ENCODE results near the gene ZNF74.
A peak's percentile ranks its signal among the peaks of the same experiment; 100 is the strongest.

ZNF74 gene

DNA sequence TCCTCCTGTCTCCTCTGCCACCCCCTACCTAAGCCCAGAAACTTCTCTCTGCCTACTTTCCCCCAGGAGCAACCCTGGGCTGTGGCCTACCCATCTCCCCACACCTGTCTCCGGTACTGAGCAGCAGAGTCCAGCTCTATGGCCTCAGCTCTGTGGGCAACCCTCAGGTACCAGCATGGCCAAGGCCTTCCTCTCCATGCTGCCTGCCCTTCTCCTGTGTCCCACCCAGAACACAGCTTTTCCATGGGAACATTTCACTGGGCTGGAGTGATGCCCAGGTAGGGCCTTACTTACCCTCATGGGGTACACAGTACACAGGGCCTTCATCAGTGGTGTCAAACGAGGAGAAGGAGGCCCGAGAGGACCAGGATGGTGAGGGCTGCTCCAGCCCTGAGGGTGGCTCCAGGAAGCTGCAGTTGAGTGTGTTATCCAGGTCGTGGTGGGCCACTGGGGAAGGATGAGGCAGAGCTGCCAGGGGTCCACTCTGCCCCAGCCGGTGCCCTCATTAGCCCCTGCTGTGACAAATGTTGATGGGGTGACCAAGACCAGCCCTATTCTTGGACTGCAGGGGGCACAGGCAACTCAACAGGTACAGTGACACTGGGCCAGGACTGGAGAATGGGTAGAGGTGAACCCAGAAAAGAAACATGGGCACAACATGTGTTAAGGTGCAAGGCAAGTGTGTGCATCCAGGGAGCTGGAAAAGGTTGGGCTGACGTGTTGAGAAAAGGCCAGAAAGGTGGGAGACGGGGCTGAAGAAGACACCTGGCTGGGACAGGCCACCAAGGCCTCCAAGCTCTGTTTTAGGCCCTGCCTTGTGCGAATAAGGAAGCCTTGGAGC is 33.4 kb downstream of the ZNF74 start:
- H3K36me3 Mint-ChIP-seq (ENCODE audit: low read depth) = no peaks in the 10 kb centered on the region
- H3K4me3 Mint-ChIP-seq = no peak overlapping the region
- peaks cover 44% of the 10 kb centered on the region for H3K27me3 Mint-ChIP-seq

DNA sequence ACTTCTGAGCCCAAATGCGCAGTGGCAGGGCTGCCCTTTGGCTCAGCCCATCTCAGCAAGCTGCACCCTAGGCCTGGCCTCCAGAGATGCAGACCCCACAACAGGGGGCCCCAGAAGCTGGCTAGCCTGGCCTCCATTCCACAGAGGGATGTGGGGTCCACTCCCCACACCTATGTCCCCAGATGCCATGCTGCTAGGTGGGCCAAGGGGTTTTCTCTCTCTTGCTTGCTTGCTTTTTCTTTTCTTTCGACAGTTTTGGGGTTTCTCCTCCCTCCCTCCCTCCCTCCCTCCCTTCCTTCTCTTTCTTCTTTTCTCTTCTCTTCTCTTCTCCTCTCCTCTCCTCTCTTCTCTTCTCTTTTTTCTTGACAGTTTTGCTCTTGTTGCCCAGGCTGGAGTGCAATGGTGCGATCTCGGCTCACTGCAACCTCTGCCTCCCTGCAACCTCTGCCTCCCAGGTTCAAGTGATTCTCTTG is 34.0 kb downstream of the ZNF74 start:
- Mint-ChIP-seq H3K27me3 (peaks cover 50% of the 10 kb centered on the region), H3K4me3 (no peak overlapping the region), H3K36me3 (ENCODE audit: low read depth) (no peaks in the 10 kb centered on the region), H3K4me1 (ENCODE audit: low read depth) (peaks cover 23% of the 10 kb centered on the region), H3K27ac (no peak overlapping the region), H3K9me3 (no peaks in the 10 kb centered on the region)

More for the DNA sequence above, 33.4 kb downstream of the ZNF74 start:
- peaks cover 23% of the 10 kb centered on the region for H3K4me1 Mint-ChIP-seq (ENCODE audit: low read depth)
- H3K27ac Mint-ChIP-seq = no peak overlapping the region
- no peaks in the 10 kb centered on the region for H3K9me3 Mint-ChIP-seq

DNA sequence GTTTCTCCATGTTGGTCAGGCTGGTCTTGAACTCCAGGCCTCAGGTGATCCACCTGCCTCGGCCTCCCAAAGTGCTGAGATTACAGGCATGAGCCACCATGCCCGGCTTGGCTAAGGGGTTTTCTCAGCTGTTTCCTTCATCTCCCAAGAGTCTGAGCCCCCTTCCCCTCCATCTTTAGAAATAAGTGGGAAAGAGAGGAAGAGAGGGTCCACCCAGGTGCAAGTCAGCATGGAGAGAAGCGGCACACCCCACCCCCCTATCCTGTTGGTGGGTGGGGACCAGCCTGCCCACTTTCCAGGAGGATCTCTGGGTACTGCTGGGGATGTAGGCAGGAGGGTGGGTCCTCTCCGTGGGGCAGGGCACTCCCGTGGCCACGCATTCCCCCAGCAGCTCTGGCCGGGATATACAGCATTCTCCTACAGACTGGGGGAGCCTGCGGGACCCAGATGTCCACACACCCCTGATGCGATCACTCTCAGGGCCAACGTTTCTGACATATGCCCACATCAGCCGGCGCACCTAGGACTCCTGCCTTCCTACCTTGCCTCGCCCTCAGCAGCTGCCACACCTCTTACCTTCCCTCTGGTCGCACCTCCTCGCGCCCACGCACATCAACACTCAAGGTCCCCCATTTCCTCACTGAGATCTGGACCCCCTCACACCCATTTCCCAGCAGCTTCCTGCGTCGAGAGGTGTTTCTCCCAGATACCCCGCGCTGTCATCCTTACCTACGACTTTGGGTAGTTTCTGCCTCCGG is 34.7 kb downstream of the ZNF74 start:
- Mint-ChIP-seq H3K4me3 (peak overlapping the region; percentile 73), H3K36me3 (ENCODE audit: low read depth) (no peaks in the 10 kb centered on the region), H3K27ac (no peak overlapping the region), H3K9me3 (no peaks in the 10 kb centered on the region), H3K27me3 (peaks cover 50% of the 10 kb centered on the region), H3K4me1 (ENCODE audit: low read depth) (peaks cover 23% of the 10 kb centered on the region)

DNA sequence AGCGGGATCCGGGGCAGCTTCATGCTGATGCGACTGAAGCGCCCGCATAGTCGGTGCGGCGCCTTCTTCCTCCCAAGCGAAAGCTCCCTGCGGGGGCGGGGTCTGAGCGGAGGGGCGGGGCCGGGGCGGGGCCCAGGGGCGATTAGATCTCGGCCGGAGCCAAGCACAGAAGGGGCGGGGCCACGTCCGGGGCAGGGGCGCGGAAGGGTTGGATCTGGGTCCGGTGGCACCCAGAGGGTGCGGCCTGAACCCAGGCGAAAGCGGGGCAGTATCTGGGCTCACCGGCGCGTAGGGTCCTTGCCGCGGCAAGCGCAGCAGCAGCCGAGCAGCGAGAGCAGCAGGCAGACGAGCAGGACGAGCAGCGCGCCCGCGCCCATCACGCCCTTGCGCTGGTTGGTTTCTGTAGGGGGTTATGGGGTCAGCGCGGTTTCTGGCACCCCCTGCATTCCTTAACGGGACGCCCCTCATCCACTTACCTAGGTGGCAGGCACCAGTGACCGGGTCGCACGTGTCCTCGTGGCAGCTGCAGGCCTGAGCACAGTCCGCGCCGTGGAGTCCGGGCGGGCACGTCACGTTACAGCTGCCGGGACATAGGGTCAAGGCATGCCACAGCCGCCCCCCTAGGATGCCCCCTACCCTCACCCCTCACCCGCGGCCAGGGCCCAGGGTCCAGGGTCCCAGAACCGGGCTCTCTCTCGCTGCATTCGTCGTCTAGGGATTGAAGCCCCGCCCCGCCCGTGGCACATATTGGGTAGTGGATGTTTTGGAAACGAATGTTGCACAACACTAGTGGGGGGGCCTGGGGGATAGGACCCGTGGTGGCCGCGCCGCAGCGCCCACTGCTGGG is 35.5 kb downstream of the ZNF74 start:
- Mint-ChIP-seq H3K27me3 (peaks cover 51% of the 10 kb centered on the region), H3K27ac (no peak overlapping the region), H3K4me3 (peak overlapping the region; percentile 73), H3K36me3 (ENCODE audit: low read depth) (no peaks in the 10 kb centered on the region), H3K9me3 (no peaks in the 10 kb centered on the region), H3K4me1 (ENCODE audit: low read depth) (peaks cover 23% of the 10 kb centered on the region)

DNA sequence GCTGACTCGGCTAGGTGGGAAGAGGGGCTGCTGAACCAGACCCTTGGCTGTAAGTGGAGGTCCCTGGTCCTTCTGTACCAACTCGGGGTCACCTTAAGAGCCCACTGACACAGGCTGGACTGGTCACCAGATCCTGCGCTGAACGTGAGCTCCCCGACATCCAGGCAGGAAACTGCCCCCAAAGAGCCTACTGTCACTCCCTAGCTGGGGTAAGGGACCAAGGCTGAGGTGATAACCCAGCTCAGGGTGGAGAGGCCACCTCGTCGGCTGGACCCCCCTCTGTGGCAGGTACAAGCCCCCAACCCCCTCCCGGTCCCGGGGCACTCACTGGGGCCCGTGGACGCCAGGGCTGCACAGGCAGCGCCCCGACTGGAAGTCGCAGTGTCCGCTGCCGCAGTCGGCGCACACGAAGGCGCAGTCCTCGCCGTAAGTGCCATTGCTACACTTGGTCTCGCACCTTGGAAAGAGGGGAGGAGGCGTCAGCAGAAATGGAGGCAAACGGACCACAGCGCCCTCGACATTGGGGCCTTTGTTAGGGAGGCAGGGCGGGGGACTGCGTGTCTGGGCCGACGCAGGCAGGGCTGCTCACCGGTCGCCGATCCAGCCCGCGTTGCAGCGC is 36.3 kb downstream of the ZNF74 start:
- Mint-ChIP-seq H3K4me3 (peak overlapping the region; percentile 51), H3K27me3 (peaks cover 58% of the 10 kb centered on the region), H3K4me1 (ENCODE audit: low read depth) (peaks cover 23% of the 10 kb centered on the region), H3K9me3 (no peaks in the 10 kb centered on the region), H3K27ac (no peak overlapping the region), H3K36me3 (ENCODE audit: low read depth) (no peaks in the 10 kb centered on the region)

DNA sequence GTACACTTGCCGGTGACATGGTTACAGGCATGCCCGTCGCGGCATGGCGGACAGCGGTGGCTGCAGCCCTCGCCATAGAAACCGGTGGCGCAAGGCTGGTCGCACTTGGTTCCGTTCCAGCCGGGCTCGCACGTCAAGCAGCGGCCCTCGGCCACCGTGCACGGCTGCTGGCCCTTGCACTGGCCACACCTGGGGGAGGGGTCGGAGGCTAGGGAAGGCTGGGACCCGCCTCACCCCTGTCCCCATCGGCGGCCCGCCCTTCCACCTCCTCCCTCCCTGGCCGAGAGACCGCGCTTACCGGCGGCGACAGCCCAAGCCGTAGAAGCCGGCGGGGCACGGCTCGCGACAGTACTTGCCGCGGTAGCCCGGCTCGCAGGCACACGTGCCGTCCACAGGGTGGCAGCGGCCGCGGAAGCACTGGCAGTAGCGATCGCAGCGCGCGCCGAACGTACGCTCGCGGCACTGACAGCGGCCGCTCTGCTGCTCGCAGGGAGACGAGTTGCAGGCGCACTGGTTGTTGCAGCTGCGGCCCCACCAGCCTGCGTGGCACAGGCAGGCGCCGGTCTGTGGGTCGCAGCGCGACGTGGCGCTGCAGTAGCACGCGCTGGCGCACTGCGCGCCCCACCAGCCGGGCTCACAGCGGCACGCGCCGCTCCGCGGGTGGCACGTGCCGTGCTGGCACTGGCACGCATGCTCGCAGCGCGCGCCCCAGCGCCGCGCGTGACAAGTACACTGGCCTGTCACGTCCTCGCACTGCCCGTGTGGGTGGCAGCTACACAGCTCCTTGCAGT is 37.0 kb downstream of the ZNF74 start:
- H3K27me3 Mint-ChIP-seq = peaks cover 65% of the 10 kb centered on the region
- no peak overlapping the region for H3K27ac Mint-ChIP-seq
- no peaks in the 10 kb centered on the region for H3K36me3 Mint-ChIP-seq (ENCODE audit: low read depth)
- no peaks in the 10 kb centered on the region for H3K9me3 Mint-ChIP-seq
- H3K4me3 Mint-ChIP-seq = peak overlapping the region; percentile 51
- peaks cover 23% of the 10 kb centered on the region for H3K4me1 Mint-ChIP-seq (ENCODE audit: low read depth)

DNA sequence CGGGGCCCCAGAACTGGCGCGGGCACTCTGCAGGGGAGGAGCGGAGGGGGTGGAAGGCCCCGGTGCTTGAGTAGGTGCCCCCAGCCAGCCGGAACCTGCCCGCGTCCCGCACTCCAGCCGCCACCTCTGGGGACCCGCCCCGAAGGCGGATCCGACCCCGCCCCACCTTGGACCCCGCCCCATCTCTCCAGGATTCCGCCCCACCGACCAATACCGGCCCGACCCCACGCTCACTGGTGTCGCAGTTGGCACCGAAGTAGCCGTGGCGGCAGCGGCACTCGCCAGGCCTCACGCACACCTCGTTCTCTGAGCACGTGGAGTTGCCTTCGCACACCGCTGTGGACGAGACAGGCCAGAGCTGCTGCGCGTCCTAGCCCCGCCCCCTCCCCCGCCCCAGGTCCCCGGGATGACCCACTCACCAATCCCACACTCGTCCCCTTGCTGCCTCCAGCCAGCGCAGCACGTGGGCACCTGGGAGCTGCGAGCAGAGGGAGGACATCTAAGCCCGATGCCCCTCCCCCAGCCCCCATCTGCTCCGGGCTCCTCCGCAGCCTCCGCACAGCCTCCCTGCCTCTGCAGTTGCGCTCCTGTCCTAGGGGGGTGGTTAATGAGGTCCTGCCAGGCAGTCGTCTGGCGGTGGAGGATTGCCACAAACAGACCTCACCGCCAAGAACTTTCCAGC is 37.7 kb downstream of the ZNF74 start:
- peaks cover 24% of the 10 kb centered on the region for H3K4me1 Mint-ChIP-seq (ENCODE audit: low read depth)
- H3K4me3 Mint-ChIP-seq = peak overlapping the region; percentile 43
- H3K36me3 Mint-ChIP-seq (ENCODE audit: low read depth) = no peaks in the 10 kb centered on the region
- no peaks in the 10 kb centered on the region for H3K9me3 Mint-ChIP-seq
- H3K27ac Mint-ChIP-seq = no peak overlapping the region
- peaks cover 64% of the 10 kb centered on the region for H3K27me3 Mint-ChIP-seq

DNA sequence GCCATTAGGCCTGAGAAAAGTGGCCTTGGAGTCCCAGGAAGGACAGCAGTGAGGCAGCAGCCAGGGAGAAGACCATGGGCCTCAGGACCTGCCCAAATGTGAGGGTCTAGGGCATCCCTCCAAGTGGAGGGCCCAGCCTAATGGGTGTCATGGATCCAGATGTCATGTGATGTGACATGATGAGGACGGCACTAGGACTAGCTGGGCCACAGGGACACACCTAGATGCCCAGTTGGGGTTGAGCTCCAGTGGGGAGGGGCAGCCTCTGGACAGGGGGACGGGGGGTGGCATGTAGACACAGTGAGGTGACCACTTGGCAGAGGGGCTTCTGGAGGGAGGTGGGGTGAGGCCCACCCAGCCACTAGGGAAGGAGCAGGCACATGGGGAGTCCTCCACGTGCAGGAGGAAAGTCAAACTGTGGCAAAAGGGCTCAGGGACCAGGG is 38.3 kb downstream of the ZNF74 start:
- Mint-ChIP-seq H3K27me3 (peaks cover 65% of the 10 kb centered on the region), H3K9me3 (no peaks in the 10 kb centered on the region), H3K36me3 (ENCODE audit: low read depth) (no peaks in the 10 kb centered on the region), H3K4me1 (ENCODE audit: low read depth) (peaks cover 30% of the 10 kb centered on the region), H3K4me3 (no peak overlapping the region), H3K27ac (no peak overlapping the region)

DNA sequence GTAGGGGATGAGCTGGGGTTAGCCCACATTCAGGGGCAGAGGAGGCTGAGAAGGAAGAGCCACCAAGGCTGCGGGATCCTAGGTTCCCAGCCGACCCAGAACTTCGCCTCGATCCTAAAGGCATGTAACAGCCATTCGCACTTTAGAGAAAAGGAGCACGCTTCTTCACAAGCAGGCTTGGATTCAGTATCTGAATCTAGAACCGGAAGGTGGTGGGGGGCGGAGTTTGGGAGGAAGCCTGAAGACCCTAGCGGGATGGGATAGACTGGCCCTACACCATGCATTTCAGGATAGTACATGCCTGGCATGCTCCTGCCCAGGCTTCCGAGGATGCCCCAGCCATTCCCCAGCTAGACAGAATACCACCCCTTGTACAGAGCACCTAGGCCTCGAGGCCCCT is 39.2 kb downstream of the ZNF74 start:
- H3K9me3 Mint-ChIP-seq = no peaks in the 10 kb centered on the region
- no peak overlapping the region for H3K27ac Mint-ChIP-seq
- peaks cover 63% of the 10 kb centered on the region for H3K27me3 Mint-ChIP-seq
- H3K4me3 Mint-ChIP-seq = no peak overlapping the region
- no peaks in the 10 kb centered on the region for H3K36me3 Mint-ChIP-seq (ENCODE audit: low read depth)
- peaks cover 30% of the 10 kb centered on the region for H3K4me1 Mint-ChIP-seq (ENCODE audit: low read depth)

DNA sequence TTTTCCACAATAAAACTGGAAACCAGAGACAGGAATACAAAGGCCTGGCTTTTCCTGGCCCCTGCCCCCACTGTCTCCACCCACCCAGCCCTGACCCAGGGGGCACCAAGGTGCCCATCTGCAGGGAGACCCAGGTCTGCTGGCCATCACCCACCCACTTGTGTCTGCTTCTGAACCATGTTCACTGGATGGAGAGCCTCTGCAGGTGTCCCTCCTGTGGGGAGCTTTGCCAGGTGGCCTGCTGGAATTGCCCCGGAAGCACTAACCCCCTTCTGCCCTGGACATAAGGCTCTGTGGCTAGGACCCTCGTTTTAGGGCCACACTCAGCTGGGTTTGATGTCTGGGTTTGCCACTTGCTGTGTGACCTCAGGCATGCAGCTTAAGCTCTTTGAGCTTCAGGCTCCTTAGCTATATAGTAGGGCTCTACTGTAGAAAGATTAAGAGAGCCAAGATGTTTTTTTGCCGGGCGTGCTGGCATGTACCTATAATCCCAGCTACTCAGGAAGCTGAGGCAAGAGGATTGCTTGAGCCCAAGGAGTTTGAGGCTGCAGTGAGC is 39.8 kb downstream of the ZNF74 start:
- Mint-ChIP-seq H3K9me3 (no peaks in the 10 kb centered on the region), H3K27ac (no peak overlapping the region), H3K27me3 (peaks cover 68% of the 10 kb centered on the region), H3K4me3 (no peak overlapping the region), H3K36me3 (ENCODE audit: low read depth) (no peaks in the 10 kb centered on the region), H3K4me1 (ENCODE audit: low read depth) (peaks cover 29% of the 10 kb centered on the region)

DNA sequence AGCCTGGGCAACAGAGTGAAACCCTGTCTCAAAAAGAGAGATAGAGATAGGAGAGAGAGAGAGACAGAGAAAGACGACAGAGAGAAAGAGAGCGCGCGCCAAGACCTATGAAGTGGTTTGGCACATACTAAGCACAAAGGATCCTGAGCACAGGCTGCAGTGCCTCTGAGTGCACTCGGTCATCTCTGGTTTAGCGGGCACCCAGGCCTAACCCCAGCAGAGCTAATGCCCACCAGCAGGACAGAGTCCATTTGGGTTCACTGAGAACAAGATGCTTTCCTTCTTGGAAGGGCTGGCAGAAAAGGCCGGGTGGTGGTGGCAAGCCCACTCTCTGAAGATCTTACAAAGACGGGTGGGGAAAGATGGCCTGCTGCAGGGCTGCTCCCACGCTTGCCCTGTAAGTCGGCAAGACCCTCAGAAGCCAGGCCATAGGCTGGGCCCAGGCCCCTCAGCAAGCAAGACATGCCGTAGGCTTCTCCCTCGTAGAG is 40.4 kb downstream of the ZNF74 start:
- Mint-ChIP-seq H3K4me3 (no peak overlapping the region), H3K4me1 (ENCODE audit: low read depth) (peaks cover 23% of the 10 kb centered on the region), H3K9me3 (no peaks in the 10 kb centered on the region), H3K27me3 (peaks cover 63% of the 10 kb centered on the region), H3K27ac (no peak overlapping the region), H3K36me3 (ENCODE audit: low read depth) (no peaks in the 10 kb centered on the region)

DNA sequence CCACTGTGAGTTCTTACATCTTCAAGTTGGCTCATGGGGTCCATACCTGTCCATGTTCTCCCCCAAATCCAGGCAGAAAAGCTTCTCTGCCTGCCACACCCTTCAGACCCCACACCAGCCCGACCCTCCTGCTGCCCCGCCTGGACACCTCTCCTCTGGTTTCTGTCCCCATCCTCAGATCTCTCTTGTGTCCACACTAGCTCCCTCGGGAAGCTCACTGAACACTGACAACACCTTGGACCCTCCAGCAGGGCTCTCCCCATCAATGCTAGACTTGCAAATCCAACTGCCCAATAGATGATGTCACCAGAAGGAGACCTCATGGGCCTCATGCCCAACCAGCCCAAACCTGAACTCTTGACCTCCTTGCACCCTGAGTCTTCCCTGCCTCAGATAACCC is 40.8 kb downstream of the ZNF74 start:
- Mint-ChIP-seq H3K9me3 (no peaks in the 10 kb centered on the region), H3K27ac (no peak overlapping the region), H3K36me3 (ENCODE audit: low read depth) (no peaks in the 10 kb centered on the region), H3K27me3 (peaks cover 63% of the 10 kb centered on the region), H3K4me1 (ENCODE audit: low read depth) (peaks cover 22% of the 10 kb centered on the region), H3K4me3 (no peak overlapping the region)

All from stimulated activated naive CD8-positive, alpha-beta T cell treated with anti-CD3 and anti-CD28 coated beads, Interleukin-15, Interleukin-2, amounts not matched to agents 100 ng/mL and 50 ng/mL, for 24 hours (primary cell).